T-cell (primary cell): Measurements from ENCODE around the gene FAM171A2. TPM values are rescaled to one million over a fixed set of nuclear protein-coding genes. Genes with fewer than 3 reads are reported as not detected.
A peak's percentile ranks its signal among the peaks of the same experiment; 100 is the strongest.

ENCODE experiments used
- ATAC-seq, 4 experiments: fragments of 200-7000 bp in 3 of 4; fragments of 150-1000 bp in 1 of 4; cut with Tn5 transposase; replicated peaks in 1 of 4; 1 replicate in 3 of 4; 2 replicates in 1 of 4; pipeline ENCODE4 v1.10.0; 2021; ENCODE audit warnings: moderate library complexity in 3 of 4, mild to moderate bottlenecking in 2 of 4, moderate number of reproducible peaks in 1 of 4
- CTCF ChIA-PET, 2 donors: fragments of 300-600 bp; sonication (Branson Sonifier 250); formaldehyde crosslinking; loops; one replicate each; lab custom pipeline; 2022; ENCODE audit warnings: antibody characterized with exemption in 2 of 2; lab: Charles Lee
- POLR2A ChIA-PET, 2 donors: fragments of 300-600 bp; sonication (Branson Sonifier 250); formaldehyde crosslinking; loops; one replicate each; lab custom pipeline; 2022; ENCODE audit warnings: antibody characterized with exemption in 2 of 2; lab: Charles Lee
- DNase-seq, 35 experiments: peaks; one replicate each; pipeline versions ENCODE4 v3.0.0 to v3.0.0-alpha.2; 2013 to 2023
- H3K27ac ChIP-seq: one replicate; pipeline ENCODE4 v1.5.1; 2013; ENCODE audit warnings: low read length
- H3K27me3 ChIP-seq, 2 experiments: replicated peaks in 1 of 2; 1 replicate in 1 of 2; 2 replicates in 1 of 2; pipeline versions ENCODE4 v1.6.1 to v1.7.0; 2013; ENCODE audit warnings: low read length in 1 of 2, mixed read lengths in 1 of 2; ENCODE audit not compliant: control insufficient read depth in 2 of 2, insufficient read depth in 2 of 2; ENCODE audit errors: extremely low read depth in 1 of 2
- H3K36me3 ChIP-seq, 2 donors: 1 replicate in 1 of 2; 2 replicates in 1 of 2; pipeline versions ENCODE4 v1.6.1 to v1.7.0; 2013; ENCODE audit warnings: low read length in 1 of 2; ENCODE audit not compliant: control insufficient read depth in 2 of 2, insufficient read depth in 1 of 2; ENCODE audit errors: extremely low read depth in 1 of 2
- H3K4me1 ChIP-seq, 2 experiments: 1 replicate in 1 of 2; 2 replicates in 1 of 2; pipeline versions ENCODE4 v1.6.1 to v1.7.0; 2013; ENCODE audit warnings: low read length in 2 of 2, mixed read lengths in 1 of 2; ENCODE audit not compliant: insufficient read depth in 2 of 2, control insufficient read depth in 1 of 2; ENCODE audit errors: extremely low read depth in 1 of 2
- H3K4me3 ChIP-seq, 2 donors: 1 replicate in 1 of 2; 2 replicates in 1 of 2; pipeline versions ENCODE4 v1.5.1 to v1.7.0; 2013; ENCODE audit warnings: mild to moderate bottlenecking in 2 of 2, low read length in 1 of 2, moderate library complexity in 1 of 2; ENCODE audit not compliant: control insufficient read depth in 1 of 2; ENCODE audit errors: extremely low read depth in 1 of 2
- H3K9me3 ChIP-seq: 2 replicates; pipeline ENCODE4 v1.7.0; 2013
- H3K27ac Mint-ChIP-seq, 2 donors: one replicate each; pipeline ENCODE4 v1.8.0; 2020 to 2021; ENCODE audit warnings: mild to moderate bottlenecking in 2 of 2, mixed read lengths in 2 of 2
- H3K27me3 Mint-ChIP-seq, 2 donors: one replicate each; pipeline ENCODE4 v1.8.0; 2021 to 2022; ENCODE audit warnings: mixed read lengths in 2 of 2
- H3K36me3 Mint-ChIP-seq: one replicate; pipeline ENCODE4 v1.8.0; 2021; ENCODE audit warnings: mixed read lengths
- H3K4me1 Mint-ChIP-seq, 3 donors: one replicate each; pipeline ENCODE4 v1.8.0; 2020 to 2022; ENCODE audit warnings: mixed read lengths in 3 of 3, mild to moderate bottlenecking in 1 of 3
- H3K4me3 Mint-ChIP-seq, 3 donors: one replicate each; pipeline ENCODE4 v1.8.0; 2020 to 2022; ENCODE audit warnings: mild to moderate bottlenecking in 3 of 3, mixed read lengths in 3 of 3, moderate library complexity in 3 of 3
- H3K9me3 Mint-ChIP-seq, 3 donors: one replicate each; pipeline ENCODE4 v1.8.0; 2020 to 2022; ENCODE audit warnings: mixed read lengths in 3 of 3
- WGBS: methylation state at CpG from one replicate; pipeline ENCODE4 v1.1.5; 2013; ENCODE audit warnings: missing lambda C conversion rate; ENCODE audit not compliant: insufficient coverage; 5-methylcytosine and 5-hydroxymethylcytosine counted together
- total RNA-seq, 35 experiments: library from RNA in 6 of 35; stranded (reverse) in 6 of 35; fragments of 120-200 nt in 1 of 35; gene quantifications; one replicate each; pipeline versions ENCODE4 v1.2.1 to v1.2.4 and lab custom pipeline; 2013 to 2026

The FAM171A2 gene
- total RNA-seq, 5 donors from 2014 or later (not counting 1 experiment from before 2014, with no cell fraction given): 0.18 to 1.5 (median 0.89) TPM

DNA sequence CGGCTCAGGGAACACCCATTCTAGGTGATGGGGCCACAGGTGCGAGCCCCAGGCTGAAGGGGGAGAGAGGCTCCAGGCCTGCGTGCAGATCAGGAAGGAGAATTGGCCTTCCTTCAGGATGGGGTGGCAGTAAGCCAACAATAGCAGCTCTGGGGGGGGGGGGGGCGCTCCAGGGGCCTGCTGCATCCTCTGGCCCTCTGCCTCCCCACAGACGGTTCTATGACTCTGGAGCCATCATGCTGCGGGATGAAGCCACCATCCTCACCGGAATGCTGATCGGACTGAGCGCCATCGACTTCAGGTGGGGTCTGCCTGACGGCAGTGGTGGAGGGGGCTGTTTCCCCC is 49.2 kb downstream of the FAM171A2 start:
- 67% methylated on average over 1 of the region's 11 CpGs for WGBS
- no peak overlapping the region for H3K27ac Mint-ChIP-seq
- no peaks in the 10 kb centered on the region for H3K9me3 ChIP-seq
- peaks cover 13 to 24% (median 21%) of the 10 kb centered on the region in 3 donors for H3K4me1 Mint-ChIP-seq
- peak overlapping the region; percentile 34 to 60 for H3K4me3 ChIP-seq
- ATAC-seq (no peak), DNase-seq (no peak)
- ChIA-PET POLR2A (no interaction called here), CTCF (no interaction called here)
- H3K27me3 Mint-ChIP-seq: peaks cover 22 to 52% of the 10 kb centered on the region in 2 donors
- H3K36me3 Mint-ChIP-seq: peaks cover 3% of the 10 kb centered on the region
- H3K4me1 ChIP-seq: peaks cover 5 to 26% of the 10 kb centered on the region in 2 experiments
- H3K36me3 ChIP-seq: peaks cover 0 to 1% of the 10 kb centered on the region in 2 donors
- H3K27ac ChIP-seq: no peak overlapping the region
- H3K4me3 Mint-ChIP-seq: peak overlapping the region; percentile 58 to 65 (median 59)
- H3K9me3 Mint-ChIP-seq: no peaks in the 10 kb centered on the region
- H3K27me3 ChIP-seq: peaks cover 6 to 65% of the 10 kb centered on the region in 2 experiments

DNA sequence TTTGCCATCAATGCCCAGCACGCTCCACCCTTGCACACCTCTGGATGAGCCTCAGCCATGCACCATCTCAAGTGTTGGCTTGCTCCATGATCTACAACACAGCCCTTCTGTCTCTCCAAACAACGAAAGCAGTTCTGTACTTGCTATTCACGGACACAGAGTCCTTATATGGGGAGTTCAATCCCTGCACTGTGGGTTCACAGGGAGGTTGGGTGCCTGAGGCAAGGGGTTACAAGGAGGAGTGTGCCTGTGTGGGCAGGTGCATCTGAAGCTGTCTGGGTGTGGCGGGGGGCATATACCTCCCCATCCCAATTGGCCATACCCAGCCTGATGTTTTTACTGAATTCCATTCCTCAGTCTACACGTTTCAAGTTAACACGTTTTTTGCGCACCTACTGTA is 49.6 kb downstream of the FAM171A2 start:
- no peaks in the 10 kb centered on the region for H3K36me3 Mint-ChIP-seq
- no peaks in the 10 kb centered on the region for H3K9me3 ChIP-seq
- ChIA-PET CTCF (no interaction called here), POLR2A (no interaction called here)
- no peak overlapping the region for H3K27ac ChIP-seq
- no peak overlapping the region for H3K4me3 ChIP-seq
- peak overlapping the region; percentile 58 to 65 (median 59) for H3K4me3 Mint-ChIP-seq
- no peaks in the 10 kb centered on the region for H3K36me3 ChIP-seq
- no peak for ATAC-seq
- H3K4me1 Mint-ChIP-seq: peaks cover 16 to 24% (median 24%) of the 10 kb centered on the region in 3 donors
- no peak overlapping the region for H3K27ac Mint-ChIP-seq
- peaks cover 22 to 52% of the 10 kb centered on the region in 2 donors for H3K27me3 Mint-ChIP-seq
- peaks cover 9 to 30% of the 10 kb centered on the region in 2 experiments for H3K4me1 ChIP-seq
- peaks cover 6 to 69% of the 10 kb centered on the region in 2 experiments for H3K27me3 ChIP-seq
- no peak for DNase-seq
- H3K9me3 Mint-ChIP-seq: no peaks in the 10 kb centered on the region
- WGBS: 100% methylated on average over 1 of the region's 7 CpGs

DNA sequence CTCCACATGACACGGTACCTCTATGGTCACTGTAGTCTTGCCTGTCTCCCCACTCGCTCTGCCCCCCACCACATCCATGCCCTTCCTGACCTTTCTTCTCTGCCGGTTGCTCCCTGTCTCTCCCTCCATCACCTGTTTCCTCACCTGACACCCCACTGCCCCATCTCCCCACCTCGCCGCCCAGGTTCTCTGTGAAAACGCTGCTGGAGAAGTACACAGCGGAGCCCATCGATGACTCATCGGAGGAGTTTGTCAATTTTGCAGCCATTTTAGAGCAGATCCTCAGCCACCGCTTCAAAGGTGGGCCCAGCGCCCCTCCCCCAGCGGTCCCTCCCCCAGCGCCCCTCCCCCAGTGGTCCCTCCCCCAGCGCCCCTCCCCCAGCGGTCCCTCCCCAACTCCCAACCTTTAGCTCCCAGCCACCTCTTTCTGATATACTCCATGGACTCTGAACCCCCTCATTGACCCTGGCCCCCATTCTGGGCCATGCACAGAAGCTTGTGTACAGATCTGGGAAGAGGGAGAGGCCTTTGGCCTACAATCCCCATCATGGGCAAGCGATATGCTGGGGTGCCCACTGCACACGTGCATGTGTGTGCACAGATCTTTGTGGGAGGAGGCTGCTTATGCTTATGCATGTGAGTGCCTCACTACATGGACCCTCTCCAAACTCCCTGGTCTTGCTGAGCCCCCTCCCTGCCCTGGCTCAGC is 51.1 kb downstream of the FAM171A2 start:
- POLR2A ChIA-PET: interaction anchor here in 1 of 2 donors (0.6 kb wide), 1 partner anchor 116 kb away, joined by 4 read pairs; no protein-coding TSS in a partner anchor
- no peaks in the 10 kb centered on the region for H3K36me3 ChIP-seq
- H3K27me3 ChIP-seq: peaks cover 9 to 77% of the 10 kb centered on the region in 2 experiments
- WGBS: 79% methylated on average over 7 of the region's 17 CpGs
- no peaks in the 10 kb centered on the region for H3K9me3 Mint-ChIP-seq
- peaks cover 14 to 45% of the 10 kb centered on the region in 2 experiments for H3K4me1 ChIP-seq
- H3K27ac Mint-ChIP-seq: no peak overlapping the region
- H3K27ac ChIP-seq: no peak overlapping the region
- ATAC-seq: no peak
- H3K4me3 Mint-ChIP-seq: peak overlapping the region in 1 of 3 donors; percentile 13
- CTCF ChIA-PET: no interaction called here
- no peaks in the 10 kb centered on the region for H3K36me3 Mint-ChIP-seq
- H3K27me3 Mint-ChIP-seq: peaks cover 21 to 46% of the 10 kb centered on the region in 2 donors
- H3K9me3 ChIP-seq: no peaks in the 10 kb centered on the region
- no peak for DNase-seq
- H3K4me3 ChIP-seq: no peak overlapping the region
- peaks cover 20 to 29% (median 24%) of the 10 kb centered on the region in 3 donors for H3K4me1 Mint-ChIP-seq

DNA sequence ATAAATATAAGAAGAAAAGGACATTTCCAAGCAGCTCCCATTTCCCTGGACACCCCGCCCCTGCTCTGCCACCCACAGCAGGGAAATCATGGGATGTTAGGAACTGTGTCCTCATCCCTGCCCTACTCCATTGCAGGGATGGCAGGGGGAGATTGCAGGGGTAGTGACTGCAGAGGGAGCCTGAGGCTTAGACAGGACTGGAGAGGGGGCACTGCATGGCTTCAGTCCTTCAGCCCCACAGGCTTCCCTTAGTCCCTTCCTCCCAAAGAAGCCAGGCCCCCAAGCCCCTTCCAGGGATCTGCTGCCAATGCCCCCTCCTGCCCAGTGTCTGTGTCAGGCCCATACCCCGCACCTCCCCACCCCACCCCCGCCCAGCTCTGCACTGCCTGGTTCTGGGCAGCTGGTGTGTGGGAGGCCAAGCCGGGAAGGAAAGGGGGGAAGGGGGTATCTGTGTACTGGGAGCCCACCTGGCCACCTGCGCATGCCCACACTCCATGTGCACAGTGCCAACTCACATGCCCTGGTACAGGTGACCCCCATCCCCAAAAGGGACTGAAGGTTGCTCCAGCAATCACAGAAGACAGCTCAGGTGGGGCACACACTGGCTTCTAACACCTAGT is 52.0 kb downstream of the FAM171A2 start:
- Histone ChIP-seq H3K9me3 (no peaks in the 10 kb centered on the region), H3K4me3 (no peak overlapping the region), H3K4me1 (peaks cover 14 to 48% of the 10 kb centered on the region in 2 experiments), H3K27me3 (peaks cover 10 to 75% of the 10 kb centered on the region in 2 experiments), H3K36me3 (no peaks in the 10 kb centered on the region), H3K27ac (no peak overlapping the region)
- no peak overlapping the region for H3K27ac Mint-ChIP-seq
- H3K4me1 Mint-ChIP-seq: peaks cover 25 to 36% (median 33%) of the 10 kb centered on the region in 3 donors
- no peak overlapping the region for H3K4me3 Mint-ChIP-seq
- no peaks in the 10 kb centered on the region for H3K36me3 Mint-ChIP-seq
- ChIA-PET CTCF (no interaction called here), POLR2A (no interaction called here)
- no peak for ATAC-seq
- H3K9me3 Mint-ChIP-seq: no peaks in the 10 kb centered on the region
- whole genome bisulfite sequencing: no CpG with 5 or more reads among the region's 5 CpGs
- DNase-seq: no peak
- peaks cover 25 to 48% of the 10 kb centered on the region in 2 donors for H3K27me3 Mint-ChIP-seq

DNA sequence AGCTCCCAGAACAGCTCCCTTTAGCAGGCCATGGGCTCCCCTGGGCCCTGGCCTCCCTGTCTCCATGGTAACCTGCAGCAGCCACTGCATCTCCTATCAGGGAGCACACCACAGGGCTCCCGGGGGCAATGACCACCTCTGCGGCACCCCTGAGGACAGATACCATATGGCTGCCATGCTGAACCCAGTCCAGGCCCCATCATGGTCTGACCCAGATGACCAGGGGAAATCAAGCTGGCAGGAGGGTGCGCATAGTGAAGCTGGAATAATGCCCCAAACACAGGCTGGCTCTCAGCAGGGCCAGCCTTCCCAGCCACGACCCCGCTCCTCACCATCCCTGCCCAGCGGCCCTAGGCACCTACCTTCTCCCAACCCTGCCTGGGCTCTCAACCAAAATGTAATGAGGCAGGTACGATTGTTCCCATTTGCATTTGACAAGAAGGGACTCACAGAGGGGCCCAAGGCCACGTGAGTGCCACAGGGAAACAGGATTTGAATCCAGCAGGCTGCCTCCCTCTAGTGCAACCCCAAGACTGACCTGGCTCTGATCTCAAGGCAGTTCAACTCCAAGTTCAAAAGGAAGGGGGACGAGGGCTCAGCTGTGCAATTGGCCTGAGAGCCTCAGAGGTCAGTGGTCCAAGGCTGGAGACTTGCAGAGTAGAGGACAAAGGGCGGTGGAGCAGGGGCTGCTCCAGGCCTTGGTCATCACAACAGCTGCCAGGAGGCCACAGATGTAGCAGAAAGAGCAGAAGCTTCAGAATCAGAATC is 52.9 kb downstream of the FAM171A2 start:
- ATAC-seq (no peak), DNase-seq (no peak)
- no peak overlapping the region for H3K27ac Mint-ChIP-seq
- WGBS: 79% methylated on average over 9 of the region's 10 CpGs
- CTCF ChIA-PET: no interaction called here
- Histone ChIP-seq H3K36me3 (no peaks in the 10 kb centered on the region), H3K4me3 (no peak overlapping the region), H3K27ac (no peak overlapping the region), H3K9me3 (no peaks in the 10 kb centered on the region), H3K4me1 (peaks cover 13 to 40% of the 10 kb centered on the region in 2 experiments), H3K27me3 (peaks cover 10 to 74% of the 10 kb centered on the region in 2 experiments)
- peaks cover 24 to 46% of the 10 kb centered on the region in 2 donors for H3K27me3 Mint-ChIP-seq
- H3K9me3 Mint-ChIP-seq: no peaks in the 10 kb centered on the region
- H3K4me3 Mint-ChIP-seq: no peak overlapping the region
- H3K36me3 Mint-ChIP-seq: no peaks in the 10 kb centered on the region
- H3K4me1 Mint-ChIP-seq: peaks cover 19 to 30% (median 27%) of the 10 kb centered on the region in 3 donors
- POLR2A ChIA-PET: interaction anchor here in 1 of 2 donors (0.6 kb wide), 1 partner anchor 1702 kb away, joined by 3 read pairs; the partner anchor contains the start of gene RETREG3

DNA sequence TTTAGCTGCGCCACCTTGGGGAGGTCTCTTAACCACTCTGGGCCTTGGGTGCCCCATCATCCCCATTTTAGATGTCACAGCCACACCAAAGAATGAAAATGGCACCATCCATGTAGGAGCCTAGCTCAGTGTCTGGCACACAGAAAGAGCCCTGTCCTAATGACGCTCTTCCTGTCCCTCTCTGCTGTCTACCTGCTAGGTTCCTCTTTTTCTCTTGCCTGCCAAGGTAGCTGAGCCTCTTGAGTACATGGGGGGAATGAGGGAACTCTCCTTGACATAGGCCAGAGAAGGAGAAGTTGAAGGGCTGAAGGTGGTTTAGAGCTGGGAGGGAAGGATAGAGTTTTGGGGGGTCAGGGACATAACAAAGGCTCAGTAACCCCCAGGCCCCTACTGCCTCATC is 53.5 kb downstream of the FAM171A2 start:
- H3K4me1 Mint-ChIP-seq: peaks cover 15 to 24% (median 21%) of the 10 kb centered on the region in 3 donors
- 91% methylated on average over 1 of the region's 2 CpGs for WGBS
- no peaks in the 10 kb centered on the region for H3K9me3 Mint-ChIP-seq
- H3K27me3 ChIP-seq: peaks cover 10 to 75% of the 10 kb centered on the region in 2 experiments
- CTCF ChIA-PET: no interaction called here
- H3K27ac Mint-ChIP-seq: peak overlapping the region in 1 of 2 donors; percentile 55
- no peak overlapping the region for H3K4me3 ChIP-seq
- peaks cover 21 to 41% of the 10 kb centered on the region in 2 donors for H3K27me3 Mint-ChIP-seq
- DNase-seq: no peak
- peak overlapping the region in 1 of 3 donors; percentile 42 for H3K4me3 Mint-ChIP-seq
- H3K36me3 Mint-ChIP-seq: no peaks in the 10 kb centered on the region
- no peaks in the 10 kb centered on the region for H3K9me3 ChIP-seq
- H3K36me3 ChIP-seq: no peaks in the 10 kb centered on the region
- no peak for ATAC-seq
- peaks cover 10 to 35% of the 10 kb centered on the region in 2 experiments for H3K4me1 ChIP-seq
- POLR2A ChIA-PET: no interaction called here
- H3K27ac ChIP-seq: no peak overlapping the region
